Activated CD4-positive, CD25-positive, alpha-beta regulatory T cell treated with anti-CD3 and anti-CD28 coated beads, Interleukin-2, amount 50 U/mL, for 72 hours (primary cell): ENCODE results near the gene RNF14.

Source experiments
- DNase-seq: peaks from one replicate; pipeline ENCODE4 v3.0.0; 2021

The RNF14 gene

DNA sequence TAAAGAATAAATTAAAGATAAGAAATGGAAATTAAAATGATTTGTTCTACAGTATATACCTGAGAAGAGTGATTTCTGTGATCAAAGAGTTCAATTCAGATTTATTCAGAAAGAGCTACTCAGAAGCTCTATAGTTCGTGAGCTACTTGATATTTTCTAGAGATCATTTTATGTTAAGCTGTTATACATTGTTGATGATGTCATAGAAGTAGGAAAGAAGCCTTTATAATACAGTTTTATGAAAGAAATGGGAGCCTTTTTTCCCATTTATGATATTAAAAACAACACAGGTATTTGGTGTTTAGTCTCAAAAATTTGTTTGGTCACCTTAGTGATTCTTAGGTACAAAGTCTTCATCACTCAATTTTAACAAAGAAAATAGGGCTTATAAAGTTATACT is 20.8 kb downstream of the RNF14 start:
- DNase-seq: no peak

DNA sequence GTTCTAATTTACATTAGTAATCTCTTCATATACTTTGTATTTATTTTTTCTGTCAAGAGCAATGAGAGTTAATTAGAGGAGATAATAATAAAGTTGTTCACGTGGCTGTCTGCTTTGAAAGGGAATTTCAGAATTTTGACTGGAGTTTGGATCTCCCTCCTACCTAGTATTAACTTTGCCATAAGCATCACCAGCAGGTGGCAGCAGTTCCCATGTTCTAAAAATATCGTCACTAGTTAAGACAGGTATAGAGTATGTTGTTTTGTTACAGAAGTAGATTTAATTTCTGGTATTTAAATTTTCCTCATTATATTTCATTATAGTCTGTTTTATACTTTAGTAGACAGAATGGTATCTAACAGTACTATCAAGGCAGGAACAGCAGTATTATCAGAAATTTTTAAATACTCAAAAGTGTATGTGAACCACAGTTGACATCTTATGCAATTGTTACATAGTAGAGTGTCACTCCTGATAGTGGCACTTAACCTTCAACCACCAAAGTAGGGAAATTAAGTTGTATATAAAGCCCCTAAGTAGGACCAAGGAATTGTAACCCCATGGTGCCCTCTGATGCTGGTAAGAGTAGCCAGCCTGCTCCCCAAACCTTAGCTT is 23.6 kb downstream of the RNF14 start:
- peak; percentile 78 for DNase-seq

DNA sequence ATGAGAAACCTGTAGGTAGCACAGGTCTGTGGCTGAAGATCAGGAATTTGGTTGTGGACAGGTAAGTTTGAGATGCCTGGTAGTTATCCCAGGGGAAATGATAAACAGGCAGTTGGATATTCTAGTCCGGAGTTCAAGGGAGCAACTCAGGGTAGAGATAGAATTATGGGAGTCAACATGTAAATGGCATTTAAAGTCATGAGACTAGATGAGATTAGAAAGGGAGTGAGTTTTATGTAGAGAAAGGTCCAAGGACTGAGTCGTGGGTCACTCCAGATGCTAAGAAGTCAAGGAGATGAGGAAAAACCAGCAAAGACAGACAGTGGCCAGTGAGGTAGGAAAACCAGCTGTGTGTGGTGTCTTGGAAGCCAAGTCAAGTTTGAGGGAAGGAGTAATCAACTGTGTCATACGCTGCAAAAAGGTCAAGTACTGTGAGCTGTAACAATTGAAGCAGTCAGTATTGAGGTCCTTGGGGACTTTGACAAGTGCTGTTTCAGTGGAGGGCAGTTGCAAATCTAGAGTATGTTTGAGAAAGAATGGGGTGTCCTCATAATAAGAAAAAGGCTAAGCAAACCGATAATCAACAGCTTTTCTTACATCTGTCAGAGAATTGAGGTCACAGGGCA is 25.7 kb downstream of the RNF14 start:
- DNase-seq: no peak

DNA sequence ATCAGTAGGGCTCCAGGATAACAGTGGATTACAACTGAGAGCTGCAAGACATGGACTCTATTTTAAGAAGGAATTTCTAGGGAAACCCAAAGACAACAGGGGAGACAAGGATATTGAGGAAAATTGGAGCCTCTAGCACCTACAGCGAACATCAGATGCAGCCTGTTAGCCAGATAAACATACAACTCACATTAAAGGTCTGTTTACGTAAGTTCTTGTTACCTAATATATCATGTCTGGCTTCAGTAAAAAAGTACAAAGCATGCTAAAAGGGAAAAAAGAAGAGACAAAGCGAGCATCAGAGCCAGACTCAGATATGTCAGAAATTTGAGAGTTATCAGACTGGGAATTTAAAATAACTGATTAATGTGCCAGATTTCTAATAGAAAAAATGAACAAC is 26.8 kb downstream of the RNF14 start:
- DNase-seq: no peak

DNA sequence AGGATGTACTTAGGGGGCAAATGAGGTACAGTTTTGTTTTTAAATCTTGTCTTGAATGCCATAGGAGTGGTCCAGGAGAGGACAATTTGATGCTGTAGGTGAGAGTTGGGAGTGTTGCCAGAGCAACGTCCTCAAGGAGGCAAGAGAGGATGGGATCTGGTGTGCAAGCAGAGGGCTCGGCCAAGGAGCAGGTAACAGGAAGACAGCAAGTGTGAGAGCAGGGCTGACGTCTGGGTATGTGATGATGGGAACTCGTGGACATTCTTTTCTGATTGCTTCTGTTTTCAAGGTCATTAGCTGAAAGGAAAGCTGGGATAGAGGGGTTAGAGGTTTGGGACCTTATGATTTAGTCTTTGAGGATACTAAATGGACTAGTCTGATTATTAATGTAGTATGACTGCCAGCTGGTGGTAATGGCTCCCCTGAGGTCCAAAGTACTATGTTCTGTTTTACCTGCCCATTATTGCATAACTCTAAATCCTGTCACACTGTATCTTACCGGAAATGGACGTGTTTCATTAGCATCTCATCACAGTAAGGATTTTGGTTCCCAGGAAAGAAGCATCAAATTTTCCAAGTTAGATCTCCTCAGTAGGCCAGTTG is 28.6 kb downstream of the RNF14 start:
- DNase-seq: no peak

DNA sequence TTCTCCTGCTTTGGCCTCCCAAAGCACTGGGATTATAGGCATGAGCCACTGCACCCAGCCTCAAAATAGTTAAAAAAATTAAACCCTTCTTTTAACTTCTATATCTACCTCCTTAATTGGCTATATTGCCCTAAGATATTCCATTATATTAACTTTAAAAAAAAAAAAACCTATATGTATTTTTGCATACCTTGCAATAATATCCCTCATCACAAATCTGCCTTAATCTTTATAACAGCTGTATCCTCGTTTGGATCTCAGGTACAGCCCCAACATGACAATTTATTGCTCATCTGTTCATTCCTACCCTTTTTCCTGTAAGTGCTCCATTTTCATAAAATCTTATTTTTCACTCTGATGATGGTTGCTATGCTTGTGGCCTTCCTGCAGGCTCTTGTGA is 31.3 kb downstream of the RNF14 start:
- DNase-seq: no peak

DNA sequence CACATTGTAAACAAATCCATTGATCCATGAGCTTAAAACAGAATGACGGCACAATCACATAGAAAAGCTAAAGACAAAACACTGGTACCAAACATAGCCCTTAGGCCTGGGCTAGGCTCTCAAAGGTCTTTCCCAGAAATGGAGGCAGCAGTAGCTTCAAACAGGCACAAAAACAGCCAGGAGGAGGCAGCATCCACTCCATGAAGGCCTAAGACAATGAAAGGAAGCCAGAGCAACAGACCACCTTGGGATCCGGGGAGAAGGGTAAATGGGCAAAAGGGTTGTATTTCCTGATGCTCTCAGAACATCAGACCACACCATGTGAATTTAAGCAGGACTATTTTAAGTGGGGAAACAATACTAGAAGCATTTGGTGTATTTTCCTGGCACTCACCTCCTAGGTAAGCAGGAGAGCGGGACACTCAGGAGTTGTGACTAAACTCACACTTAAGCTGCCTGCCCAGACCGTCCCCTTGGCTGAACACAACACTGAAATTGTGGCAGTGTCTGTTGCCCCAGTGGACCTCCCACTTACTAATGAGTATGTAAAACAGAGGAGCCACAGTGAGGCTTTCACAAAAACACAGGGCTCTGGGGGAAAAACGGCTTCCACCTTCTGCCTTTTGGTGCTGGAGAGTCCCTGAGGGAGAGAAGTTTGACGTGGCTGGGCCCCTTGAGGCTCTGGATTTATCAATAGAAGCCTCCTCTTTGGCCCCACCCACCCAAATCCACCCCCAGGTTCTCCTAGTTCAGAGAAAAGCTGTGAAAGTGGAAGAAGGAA is 32.0 kb downstream of the RNF14 start:
- DNase-seq: no peak

DNA sequence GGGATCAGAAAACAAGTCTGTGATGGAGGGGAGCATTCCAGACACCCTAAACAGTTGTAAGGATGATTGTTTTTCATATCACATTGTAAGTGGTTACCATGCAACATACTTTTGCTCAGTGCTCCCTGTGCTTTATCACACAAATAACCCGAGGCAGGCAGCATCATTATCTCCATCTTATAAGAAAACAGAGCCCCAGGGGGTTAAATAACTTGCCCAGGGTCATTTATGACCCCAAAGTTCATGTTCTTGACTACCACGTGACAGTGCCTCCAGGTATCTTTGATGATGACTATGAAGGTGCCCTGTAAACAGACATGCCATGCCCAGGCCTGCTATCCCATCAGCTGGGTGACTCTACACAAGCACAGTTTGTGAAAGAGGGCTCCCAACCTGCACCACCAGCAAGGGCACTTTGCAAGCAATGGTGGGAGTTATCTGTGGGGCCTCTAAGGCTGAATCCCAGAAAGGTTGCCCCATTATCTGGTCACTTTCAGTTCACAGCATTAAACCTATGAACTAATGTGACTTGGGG is 34.4 kb downstream of the RNF14 start:
- no peak for DNase-seq

DNA sequence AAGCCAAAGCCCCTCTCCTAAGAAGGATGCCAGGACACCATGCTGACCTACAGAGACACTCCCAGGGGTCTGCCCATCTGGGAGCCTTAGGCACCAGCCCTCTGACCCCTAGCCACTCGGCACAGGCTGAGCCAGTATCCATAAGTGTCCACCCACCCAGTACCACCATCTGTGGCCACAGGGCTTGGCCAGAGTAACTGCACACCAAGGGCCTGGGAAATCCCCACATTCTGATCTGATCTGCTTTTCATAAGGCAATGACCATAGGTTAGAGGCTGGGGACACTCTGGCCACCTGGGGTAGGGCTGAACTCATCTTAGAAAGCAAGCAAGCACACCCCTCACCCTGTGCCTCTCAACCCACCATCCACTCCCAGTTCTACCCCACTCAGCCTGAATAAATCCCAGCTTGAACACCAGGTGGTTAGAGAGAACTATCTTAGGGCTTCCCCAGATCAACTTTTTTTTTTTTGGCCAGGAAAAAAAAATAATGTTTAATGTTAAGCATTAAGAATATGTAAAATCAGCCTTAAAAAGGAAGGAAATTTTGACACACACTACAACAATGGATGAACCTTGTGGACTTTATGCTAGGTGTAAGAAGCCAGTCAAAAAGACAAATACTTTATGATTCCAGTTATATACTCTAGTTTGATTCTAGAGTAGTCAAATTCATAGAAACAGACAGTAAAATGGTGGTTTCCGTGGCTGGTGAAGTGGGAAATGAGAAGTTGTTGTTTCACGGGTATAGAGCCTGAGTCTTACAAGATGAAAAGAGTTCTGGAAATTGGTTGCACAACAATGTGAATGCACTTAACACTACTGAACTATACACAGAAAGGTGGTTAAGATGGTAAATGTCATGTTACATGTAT is 37.7 kb downstream of the RNF14 start:
- no peak for DNase-seq

DNA sequence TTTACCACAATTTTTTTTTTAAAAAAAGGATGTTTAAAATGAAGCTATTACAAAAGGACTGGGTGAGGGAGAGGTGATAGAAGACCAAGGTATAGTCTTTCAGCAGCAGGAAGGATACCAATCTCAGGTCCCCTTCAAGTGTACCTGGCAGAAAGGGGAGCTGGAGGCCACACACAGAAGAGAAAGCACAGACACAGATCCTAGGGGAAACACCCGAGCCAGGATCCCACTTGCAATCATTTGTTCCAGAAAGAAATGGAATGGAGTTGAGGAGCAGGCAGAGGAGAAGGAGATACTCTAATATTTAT is 38.3 kb downstream of the RNF14 start:
- DNase-seq: no peak

DNA sequence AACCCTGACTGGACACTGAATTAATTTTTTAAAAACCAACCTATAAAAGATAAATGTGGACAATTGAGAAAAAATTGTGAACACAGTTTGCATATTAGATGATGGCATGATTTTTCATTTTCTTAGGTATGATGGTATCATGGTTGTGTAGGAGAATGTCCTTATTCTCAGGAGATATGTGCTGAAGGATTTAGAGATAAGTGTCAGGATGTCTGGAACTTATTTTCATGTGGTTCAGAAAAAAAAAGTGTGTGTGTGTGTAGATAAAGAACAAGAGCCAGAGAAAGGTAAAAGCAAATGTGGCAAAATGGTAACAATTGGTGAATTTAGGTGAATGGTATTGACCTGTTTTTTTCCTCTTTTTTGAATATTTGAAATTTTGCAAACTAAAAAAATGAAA is 39.9 kb downstream of the RNF14 start:
- no peak for DNase-seq

DNA sequence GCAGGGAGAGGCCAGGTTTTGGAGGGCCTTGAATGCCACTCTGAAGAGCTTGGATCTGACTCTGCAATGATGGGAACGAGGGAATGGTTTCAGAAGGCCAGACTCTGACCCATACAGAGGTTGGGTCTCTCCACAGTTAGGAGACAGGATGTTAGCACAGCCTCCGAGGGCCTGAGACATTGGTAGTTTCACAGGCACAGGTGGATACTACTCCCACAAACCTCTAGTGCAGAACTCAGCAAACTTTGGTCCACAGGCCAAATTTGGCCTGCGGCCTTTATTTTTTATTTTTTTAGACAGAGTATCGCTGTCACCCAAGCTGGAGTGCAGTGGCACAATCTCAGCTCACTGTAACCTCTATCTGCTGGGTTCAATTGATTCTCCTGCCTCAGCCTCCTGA is 41.0 kb downstream of the RNF14 start:
- no peak for DNase-seq

DNA sequence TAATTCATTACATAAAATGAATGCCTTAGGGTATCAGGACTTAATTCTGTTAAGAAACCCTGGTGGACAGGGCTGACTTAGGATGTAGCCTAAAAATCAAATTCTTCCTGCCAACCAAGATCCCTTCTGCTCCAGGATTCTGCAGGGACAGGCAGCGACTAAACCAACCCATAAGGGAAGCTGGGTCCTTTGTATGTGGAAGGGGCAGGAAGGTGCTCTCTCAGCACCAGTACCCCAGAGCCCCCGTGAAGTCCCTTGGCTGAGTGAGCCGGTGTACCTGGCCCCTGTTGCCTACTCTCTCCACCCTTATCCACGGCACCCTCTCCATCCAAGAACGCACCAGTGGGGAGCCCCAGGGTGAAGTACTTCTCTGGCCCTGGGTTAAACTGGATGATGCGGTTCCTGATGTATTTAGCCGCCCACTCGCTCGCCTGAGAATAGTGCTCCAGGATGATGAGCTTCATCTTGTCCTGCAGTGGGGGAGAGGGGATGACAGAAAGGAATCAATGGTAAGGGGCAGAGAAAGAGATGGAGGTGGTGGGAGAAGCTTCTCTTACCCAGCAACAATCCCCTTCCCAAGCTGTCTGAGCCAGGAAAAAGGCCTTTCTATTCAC is 42.8 kb downstream of the RNF14 start:
- no peak for DNase-seq

DNA sequence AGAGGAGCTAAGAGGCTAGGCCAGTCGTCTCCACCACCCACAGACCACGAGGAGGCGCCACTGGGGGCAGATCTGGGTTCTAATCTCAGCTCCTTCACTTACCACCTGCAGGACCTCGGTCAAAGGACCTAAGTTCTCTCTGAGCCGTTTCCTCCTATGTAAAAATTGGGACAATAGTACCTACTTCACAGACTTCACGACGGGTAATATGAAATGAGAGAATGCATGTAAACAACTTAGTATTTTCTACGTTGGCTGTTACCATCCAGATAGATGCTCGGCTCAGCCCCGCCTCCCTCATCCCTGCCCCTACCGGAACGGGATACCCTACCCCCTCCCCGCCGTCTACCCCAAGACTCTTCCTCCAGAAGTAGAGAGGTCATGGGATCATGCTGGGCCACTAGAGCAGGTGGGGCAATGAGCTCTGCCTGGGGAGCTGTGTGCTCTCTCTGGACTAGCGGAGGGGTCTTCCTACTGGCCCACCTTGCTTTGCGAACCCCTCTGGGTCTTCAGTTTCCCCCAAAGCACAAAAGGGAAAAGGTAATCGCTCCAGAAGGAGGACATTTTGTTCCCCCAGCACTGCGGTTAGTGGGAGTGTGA is 43.4 kb downstream of the RNF14 start:
- peak; percentile 65 for DNase-seq

DNA sequence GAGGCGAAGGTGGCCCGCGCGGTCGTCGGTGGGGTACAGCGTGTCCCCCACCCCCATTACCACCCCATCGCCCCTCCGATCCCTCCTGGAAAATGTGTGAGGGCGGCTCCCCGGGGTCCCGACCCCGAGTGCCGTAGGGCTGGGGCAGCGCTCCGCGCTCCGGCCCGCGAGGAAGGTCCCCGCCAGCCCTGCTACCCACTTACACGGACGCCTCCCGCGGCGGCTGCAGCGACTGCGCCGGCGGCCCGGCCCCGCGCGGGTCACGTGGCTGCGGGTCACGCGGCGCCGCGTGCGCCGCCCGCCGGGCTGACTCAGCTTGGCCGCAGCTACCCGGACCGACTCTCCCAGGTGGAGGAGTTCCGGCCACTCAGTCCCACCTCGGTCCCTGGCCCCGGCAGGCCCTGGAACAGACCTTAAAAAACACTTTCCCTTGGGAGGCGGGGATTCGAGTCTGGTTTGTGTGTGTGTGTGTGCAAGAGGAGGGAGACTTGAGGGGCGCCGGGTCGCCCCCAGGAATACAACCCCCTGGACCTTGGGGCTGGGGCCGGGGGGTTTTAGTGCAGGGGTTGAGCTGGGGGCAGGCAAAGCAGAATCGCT is 44.0 kb downstream of the RNF14 start, which contains the start of gene GNPDA1:
TSS of gene GNPDA1 (minus strand) at position 236 of the 597 bp plus-strand sequence. CDS start 992 bp downstream, outside the sequence.
- DNase-seq: peak; percentile 78

DNA sequence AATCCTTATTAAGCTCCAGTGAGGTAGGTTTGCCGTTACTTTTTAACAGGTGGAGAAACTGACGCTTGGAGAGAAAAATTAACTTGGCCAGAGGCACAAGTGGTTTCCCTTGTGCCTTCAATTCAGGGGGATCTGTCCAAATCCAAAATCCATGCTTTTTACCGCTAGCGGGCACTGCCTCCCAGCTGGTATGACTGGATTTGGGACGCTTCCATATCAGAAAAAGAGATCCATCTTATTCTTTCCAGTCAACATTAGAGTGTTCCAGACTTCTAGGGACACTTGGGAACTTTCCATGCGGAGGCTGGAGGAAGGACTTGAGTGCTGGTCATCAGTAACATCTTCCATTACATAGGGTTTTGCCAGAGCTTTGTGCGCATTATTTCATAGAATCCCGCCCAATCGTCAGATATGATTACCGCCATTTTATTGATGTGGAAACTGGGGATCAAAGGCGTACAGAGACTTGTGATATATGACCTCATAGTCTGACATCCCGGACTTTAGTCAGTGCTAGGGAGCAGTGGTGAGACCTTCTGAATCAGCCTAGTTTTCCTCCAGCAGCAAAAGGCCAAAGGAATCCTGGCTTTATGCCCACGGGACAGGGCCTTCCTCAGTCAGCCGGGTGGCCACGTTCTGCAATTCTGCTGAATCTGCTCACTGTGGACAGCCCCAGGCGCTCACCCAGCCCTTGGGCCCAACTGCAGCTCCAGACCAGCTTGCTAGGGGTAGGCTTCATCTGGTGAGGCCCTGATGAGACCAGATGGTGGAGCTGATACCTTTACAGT is 45.0 kb downstream of the RNF14 start:
- DNase-seq: no peak

DNA sequence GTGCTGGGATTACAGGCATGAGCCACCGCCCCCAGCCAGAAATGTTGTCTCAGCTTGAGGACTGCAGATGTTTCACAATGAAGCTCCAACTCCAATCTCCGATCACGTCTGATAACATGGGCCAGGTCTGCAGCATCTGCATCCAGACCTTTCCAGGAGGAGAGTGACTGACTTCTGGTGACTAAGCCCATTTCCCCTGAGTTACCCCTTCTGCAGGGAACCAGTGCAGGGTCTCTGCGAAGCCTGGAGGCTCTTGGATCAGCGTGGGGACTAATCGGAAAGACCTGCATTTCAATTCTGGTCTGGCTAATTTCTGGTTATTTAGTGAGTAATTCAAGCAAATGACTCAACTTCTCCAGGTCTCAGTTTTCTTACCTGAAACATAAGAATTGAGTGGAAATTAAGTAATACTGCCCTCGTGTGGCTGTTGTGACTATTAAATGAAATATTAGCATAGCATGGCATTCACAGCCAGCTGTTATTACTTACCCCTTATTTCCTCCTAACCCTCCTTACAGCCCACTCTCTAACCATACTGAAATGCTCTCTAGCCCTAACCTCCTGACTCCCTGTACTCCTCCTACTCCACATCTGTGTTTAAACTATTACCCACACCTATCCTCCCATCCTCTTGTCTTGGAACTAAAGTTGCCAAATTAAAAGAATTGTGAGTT is 46.1 kb downstream of the RNF14 start:
- DNase-seq: peak; percentile 49

DNA sequence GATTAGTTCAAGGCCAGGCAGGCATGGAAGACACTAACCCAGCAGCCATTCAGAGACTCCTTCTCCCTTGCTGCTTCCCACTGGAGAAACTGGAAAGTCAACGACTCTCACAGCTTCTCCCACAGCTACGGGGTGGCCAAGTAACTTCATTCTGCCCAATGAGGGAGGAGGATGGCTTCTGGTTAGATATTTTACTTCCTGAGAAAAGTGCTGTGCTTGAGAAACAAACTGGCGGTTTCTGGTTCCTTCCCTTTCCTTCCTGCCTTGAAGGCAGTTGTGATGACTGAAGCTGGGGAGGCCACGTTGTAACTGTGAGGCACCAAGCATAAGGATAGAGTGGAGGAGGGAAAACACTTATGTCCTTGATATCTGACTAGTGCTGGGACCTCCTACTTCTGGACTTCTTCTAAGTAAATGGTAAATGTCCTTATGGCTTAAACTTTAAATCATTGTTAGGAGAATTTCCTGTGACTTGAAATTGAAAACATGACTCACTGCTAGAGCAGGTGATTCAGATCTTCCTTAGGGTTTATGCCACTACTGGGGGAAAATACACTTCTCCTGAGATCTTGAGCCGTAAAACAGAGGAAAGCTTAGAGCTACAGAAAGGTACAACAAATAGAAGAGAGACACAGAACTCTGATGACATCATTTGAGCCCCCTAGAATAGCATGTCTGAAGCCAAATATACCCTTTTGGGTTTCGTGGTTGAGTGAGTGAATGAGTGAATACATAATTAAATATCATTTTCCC is 47.1 kb downstream of the RNF14 start:
- DNase-seq: no peak

DNA sequence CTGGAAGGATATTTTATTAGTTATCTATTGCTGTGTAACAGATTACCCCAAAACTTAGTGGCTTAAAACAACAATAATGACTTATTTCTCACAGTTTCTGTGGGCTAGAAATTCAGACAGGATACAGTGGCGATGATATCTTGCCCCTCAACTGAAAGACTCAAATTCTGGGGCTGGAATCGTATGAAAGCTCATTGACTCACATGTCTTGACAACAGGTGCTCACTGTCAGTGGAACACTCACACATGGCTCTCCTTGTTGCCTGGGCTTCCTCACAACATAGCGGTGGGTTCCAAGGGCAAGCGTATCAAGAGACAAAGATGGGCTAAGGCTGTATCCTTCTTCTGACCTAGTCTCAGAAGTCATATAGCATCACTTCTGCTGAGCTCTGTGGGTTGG is 47.7 kb downstream of the RNF14 start:
- no peak for DNase-seq
